ENCODE results near the gene GFM1.

Gene GFM1

DNA sequence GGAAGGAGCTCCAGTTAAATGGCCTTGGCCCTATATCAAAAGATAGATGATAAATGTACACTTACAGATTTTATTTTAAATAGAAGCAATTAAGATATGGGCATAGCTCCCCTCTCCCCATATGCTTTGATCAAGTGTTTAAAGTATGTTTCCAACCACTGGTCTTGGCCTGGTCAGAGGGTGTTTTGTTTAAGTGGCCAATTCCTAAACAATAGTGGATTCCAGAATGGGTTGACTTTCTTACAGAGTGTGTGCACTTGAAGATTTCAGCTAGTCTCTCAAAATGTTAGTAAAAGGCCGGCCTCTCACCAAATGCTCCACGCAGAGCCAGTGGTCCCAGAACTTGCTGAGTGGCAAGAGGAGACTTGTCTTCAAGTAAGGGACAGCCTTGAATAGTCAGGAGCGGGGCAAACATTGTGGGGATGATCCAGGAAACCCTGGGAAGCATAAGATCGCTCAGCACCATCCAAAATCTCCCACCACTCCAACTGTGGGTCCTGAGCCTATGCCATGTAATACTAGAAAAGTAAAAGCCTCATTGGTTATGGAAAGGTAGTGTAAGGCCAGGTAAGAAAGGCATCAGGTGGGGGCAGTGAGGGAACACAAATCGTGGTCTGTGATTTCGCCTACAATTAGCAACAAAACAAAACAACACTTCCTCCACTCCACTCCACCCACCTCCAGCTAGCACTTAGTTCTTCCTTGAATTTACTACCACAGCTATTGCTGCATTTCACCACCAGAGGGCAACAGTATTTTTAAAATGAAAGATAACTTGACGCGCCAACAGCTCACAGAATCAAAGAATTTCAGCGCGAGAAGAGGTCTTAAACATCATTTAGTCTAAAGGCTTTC lies 83.1 kb downstream of the GFM1 start:
- DNase-seq = peak; percentile 69

GRCh38 chr3:158728061-158728377 lies 83.7 kb downstream of the GFM1 start:
- DNase-seq = no peak

DNA sequence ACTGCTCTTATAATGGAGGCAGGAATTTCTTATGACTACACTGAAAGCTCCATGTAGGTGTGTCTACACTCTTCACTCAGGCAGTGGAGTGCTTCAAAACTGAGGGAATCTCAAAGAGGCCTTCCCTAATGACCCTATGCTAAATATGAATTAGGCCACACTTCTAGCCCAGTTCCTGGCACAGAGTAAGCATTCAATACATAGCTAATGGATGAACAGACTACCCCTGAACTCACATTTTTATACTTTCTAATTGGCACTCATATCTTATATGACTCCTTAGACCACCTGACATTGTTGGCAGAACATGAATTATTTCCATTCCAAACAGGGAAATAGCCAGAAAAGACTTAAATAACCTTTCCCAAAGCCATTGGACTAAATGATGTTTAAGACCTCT lies 84.5 kb downstream of the GFM1 start:
- no peak for DNase-seq

DNA sequence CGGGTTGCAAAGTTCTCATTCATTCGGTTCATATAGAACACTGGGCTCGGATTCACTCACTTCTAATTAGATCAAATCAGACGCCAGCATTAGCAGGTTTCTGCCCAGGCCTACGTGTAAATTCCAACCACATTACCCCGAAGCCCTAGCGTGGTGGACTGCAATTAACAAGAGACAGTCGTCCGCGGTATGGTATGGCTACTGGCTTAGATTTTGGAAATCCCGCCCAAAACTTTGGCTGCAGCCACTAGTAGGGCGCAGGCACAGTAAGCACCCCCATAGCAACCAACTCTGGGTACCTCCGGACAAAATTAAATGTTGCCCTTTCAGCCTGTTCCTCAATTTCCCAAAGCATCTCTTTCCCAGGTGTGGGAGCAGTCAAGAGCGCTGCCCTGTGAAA lies 87.2 kb downstream of the GFM1 start:
- DNase-seq = no peak

DNA sequence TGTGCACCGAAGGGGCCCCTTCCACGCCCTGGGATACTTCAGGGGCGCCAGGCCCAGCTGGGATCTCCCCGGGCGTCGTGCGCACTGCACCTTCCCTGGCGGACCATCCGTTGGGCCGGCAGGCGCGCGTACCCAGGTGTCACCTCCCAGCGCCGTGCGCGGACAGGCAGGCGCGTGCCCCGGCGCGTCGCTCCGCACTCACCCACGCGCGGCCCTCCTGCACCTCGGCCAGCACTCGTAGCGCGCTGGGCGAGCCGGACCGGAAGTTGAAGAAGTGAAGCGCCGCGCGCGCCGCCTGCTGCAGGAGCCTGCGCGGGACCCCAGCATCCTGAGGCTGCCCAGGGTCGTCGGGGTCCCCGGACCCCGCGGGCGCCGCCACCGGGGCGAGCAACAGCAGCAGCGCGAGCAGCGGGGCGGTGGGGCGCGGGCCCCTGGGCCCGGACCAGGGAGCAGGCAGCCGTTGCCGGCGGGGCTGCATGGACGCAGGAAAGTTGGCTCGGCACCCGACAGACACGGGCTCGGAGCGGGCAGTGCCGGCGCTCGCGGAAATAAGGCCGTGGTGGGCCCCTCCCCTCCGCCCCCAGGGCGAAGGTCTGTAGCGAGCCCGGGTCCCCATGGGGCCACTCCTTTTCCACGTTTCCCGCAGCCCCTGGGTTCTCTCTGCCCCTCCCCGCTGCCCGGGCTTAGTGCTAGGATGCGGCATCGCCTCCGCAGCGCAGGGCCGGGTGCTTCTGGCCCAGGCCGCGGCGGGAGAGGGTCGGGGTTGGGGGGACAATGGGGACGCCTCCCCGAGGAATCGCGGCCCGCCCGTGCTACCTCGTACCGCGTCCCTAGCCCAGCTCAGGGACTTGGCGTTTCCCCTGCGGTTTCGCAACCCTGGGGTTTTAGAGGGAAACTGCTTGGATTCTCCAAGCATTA lies 87.9 kb downstream of the GFM1 start, which contains the start of gene RARRES1:
RARRES1 (minus strand) TSS at position 520 of the 918 bp plus-strand sequence; CDS start at position 478, 42 bp downstream.
- peak; percentile 42 for DNase-seq

DNA sequence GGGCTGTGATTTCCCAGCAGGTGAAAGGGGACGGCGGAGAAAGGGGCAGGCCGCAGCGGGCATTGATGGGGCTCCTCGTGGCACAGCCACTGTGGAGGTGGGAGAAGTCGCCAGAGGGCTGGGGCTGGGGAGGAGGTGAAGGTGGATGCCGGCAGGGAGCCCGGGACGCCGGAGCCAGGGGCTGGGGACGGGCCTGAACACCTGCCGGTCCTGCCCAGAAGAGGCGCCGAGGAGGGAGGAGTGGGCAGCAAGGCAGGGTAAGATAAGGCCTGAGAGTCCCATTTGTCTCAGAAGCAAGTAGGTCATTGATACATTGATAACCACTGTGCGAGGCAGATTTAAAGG lies 88.5 kb downstream of the GFM1 start:
- no peak for DNase-seq

GRCh38 chr3:158733656-158734055 lies 89.3 kb downstream of the GFM1 start:
- DNase-seq = no peak

GRCh38 chr3:158735296-158736033 lies 91.1 kb downstream of the GFM1 start:
- DNase-seq = no peak

DNA sequence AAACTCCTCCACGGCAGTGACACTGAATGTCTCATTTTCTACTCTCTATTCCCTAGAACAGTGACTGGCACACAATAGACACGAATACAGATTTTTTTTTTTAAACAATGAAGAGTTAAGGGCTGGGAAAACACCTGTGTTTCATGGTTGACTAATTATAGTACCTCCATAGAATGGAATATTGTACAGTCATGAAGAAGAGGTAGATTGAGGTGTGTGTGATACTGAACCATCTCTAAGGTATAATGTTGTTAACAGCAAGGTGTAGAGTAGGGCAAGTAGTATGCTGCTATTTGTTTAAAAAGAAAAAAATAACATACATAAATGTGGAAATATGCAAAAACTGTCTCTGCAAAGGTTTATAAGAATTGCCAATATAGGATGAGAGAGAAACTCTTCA lies 93.1 kb downstream of the GFM1 start:
- DNase-seq = no peak

DNA sequence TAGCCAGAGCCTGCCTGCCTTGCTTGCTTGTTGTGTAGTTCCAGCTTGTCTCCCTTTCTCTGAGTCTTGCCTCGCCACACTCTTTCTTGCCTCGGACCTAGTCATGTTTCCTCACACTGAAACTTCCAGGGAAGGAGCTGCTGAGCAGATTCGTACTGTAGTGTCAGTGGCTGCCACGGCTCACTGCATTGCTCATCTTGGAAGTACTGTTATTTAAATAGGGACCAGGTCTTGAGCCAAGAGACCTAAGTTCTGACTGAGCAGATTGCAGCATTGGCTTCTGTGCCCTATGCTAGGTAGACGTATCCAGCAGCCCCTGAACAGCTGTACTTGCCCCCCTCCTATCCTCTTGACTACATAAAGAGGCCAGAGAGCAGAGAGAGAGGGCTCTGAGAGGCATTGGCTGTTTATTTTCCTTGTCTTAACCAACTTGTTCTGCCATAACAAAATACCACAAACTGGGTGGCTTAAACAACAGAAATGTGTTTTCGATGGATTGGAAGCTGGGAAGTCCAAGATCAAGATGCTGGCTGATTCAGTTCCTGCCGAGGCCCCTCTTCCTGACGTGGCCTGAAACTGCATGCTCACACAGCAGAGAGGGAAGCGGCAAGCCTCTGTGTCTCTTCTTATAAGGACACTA lies 93.8 kb downstream of the GFM1 start:
- peak; percentile 6 for DNase-seq

DNA sequence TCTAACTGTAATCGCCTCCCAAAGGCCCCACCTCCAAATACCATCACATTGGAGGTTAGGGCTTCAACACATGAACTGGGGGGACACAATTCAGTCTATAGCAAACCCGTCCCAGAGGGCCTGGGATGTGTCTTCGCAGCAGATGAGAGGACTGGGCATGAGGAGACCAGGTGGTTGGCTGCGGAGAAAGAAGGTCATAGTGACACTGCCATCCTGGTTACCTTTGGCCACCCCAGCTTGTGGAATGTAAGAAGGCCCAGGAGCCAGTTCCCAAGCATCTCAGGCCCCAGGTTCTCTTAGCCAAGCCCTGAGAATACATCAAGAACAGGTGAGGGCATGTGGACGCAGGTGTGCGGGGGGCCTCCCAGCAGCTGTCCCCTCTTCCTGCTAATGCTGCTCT lies 94.3 kb downstream of the GFM1 start:
- DNase-seq = no peak

DNA sequence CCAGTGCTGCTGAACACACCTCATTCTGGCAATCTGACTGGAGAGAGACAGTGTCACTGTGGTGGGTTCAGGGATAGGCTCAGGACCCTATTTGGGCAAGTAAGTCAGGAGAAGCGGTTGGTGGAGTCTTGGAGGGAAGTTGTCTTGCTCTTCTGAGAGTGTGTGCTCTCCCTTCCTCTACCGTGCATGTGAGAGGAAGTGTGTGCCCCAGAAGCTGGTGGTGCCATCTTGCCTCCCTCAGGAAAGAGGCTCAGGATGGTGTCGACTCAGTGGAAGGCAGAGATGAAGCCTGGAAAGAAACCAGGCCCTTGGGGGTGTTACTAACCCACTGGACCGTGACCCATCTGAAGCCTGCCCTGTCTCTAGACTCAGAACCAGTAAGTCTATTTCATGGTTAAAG lies 94.8 kb downstream of the GFM1 start:
- DNase-seq = no peak

DNA sequence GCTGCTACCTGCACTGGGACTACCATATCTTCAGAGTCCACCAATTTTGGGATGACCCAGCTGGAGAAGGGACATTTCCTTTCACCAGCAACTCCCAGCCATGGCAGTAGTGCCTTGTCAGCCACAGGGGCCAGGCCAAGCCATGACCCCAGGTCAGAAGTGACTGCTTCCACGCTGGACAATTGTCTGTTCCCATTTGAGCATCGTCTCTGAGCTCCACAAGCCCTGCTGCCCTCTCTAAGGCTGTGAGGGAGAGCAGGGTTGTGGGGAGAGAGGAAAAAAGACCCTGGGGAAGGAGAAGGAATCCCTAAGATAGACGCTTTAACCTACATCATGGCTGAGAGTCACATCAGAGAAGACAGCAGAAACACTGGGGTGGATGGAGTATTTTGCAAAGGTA lies 95.3 kb downstream of the GFM1 start:
- no peak for DNase-seq

Data from fibroblast of skin of abdomen (primary cell).